HepG2 (cell line): Measurements from ENCODE around the gene NTN3. TPM values are rescaled to one million over a fixed set of nuclear protein-coding genes. Genes with fewer than 3 reads are reported as not detected.

Experiments
- DMTF1 ChIP-seq: sonication (generic); formaldehyde crosslinking; IDR thresholded peaks from 2 replicates; pipeline ENCODE4 v1.4.0; 2020; ENCODE audit warnings: mild to moderate bottlenecking, missing genetic modification reagents
- FOXP4 ChIP-seq: sonication (generic); formaldehyde crosslinking; IDR thresholded peaks from 2 replicates; pipeline ENCODE4 v1.4.0; 2020; ENCODE audit warnings: missing genetic modification reagents
- GABPA ChIP-seq, 2 experiments: IDR thresholded peaks; 2 replicates each; pipeline ENCODE4 v1.6.1; 2011 to 2016; ENCODE audit warnings: low read depth in 2 of 2, low read length in 1 of 2, missing biosample characterization in 1 of 2, missing genetic modification characterization in 1 of 2
- GLI4 ChIP-seq: sonication (generic); formaldehyde crosslinking; IDR thresholded peaks from 2 replicates; pipeline ENCODE4 v1.5.1; 2020; ENCODE audit warnings: missing genetic modification reagents, mild to moderate bottlenecking, moderate library complexity, borderline replicate concordance
- KLF12 ChIP-seq: sonication (generic); formaldehyde crosslinking; IDR thresholded peaks from 2 replicates; pipeline ENCODE4 v1.4.0; 2020; ENCODE audit warnings: missing genetic modification reagents, borderline replicate concordance
- KLF16 ChIP-seq, 2 experiments: sonication (generic) in 1 of 2; formaldehyde crosslinking in 1 of 2; IDR thresholded peaks; 2 replicates each; pipeline versions ENCODE4 v1.6.1 to v1.8.0; 2016 to 2023; ENCODE audit warnings: missing genetic modification reagents in 2 of 2, missing compliant biosample characterization in 1 of 2
- RFXANK ChIP-seq: IDR thresholded peaks from 2 replicates; pipeline ENCODE4 v1.6.1; 2016
- RXRA ChIP-seq: sonication (generic); formaldehyde crosslinking; IDR thresholded peaks from 2 replicates; pipeline ENCODE4 v1.5.1; 2020; ENCODE audit warnings: missing genetic modification reagents
- SAP130 ChIP-seq: IDR thresholded peaks from 2 replicates; pipeline ENCODE4 v1.6.1; 2016; ENCODE audit warnings: low read depth
- TAF1 ChIP-seq: sonication (generic); formaldehyde crosslinking; IDR thresholded peaks from 2 replicates; pipeline ENCODE4 v1.4.0; 2020; ENCODE audit warnings: missing genetic modification reagents
- TAF15 ChIP-seq: fragments of 200-400 bp; formaldehyde crosslinking; IDR thresholded peaks from one replicate; pipeline ENCODE4 v1.6.1; 2018; ENCODE audit warnings: mild to moderate bottlenecking, low read depth, low read length; ENCODE audit not compliant: poor library complexity, severe bottlenecking
- TEAD3 ChIP-seq: optimal IDR thresholded peaks from 2 replicates; pipeline ENCODE3; 2016; ENCODE audit warnings: borderline replicate concordance
- ZNF256 ChIP-seq: sonication (generic); formaldehyde crosslinking; conservative IDR thresholded peaks from 2 replicates; pipeline ENCODE4 v1.4.0; 2020; ENCODE audit warnings: missing genetic modification reagents
- ZNF367 ChIP-seq: sonication (generic); formaldehyde crosslinking; IDR thresholded peaks from 2 replicates; pipeline ENCODE4 v1.4.0; 2020; ENCODE audit warnings: missing genetic modification reagents, borderline replicate concordance
- ZNF430 ChIP-seq: sonication (generic); formaldehyde crosslinking; IDR thresholded peaks from 2 replicates; pipeline ENCODE4 v1.9.0; 2021; ENCODE audit warnings: mild to moderate bottlenecking, missing genetic modification reagents
- polyA plus RNA-seq, 8 experiments: library from polyadenylated mRNA; depleted of rRNA in 3 of 8; stranded (reverse) in 7 of 8; unstranded in 1 of 8; fragments of >200 nt; fragmentation: Illumina TruSeq in 4 of 8; extraction: Trizol in 4 of 8; gene quantifications; 2 replicates each; pipeline versions ENCODE4 v1.2.1 to v1.2.3, GENCODE V29; 2011 to 2016; ENCODE audit warnings: low read depth in 4 of 8, missing spikeins in 1 of 8, mixed read lengths in 1 of 8; ENCODE audit not compliant: insufficient read depth in 1 of 8
- total RNA-seq, 5 experiments: library from RNA; depleted of rRNA; stranded (reverse); fragments of >200 nt; fragmentation: Illumina TruSeq; extraction: Trizol; gene quantifications; 2 replicates each; pipeline ENCODE4 v1.2.3, GENCODE V29; 2016; ENCODE audit warnings: low read depth in 1 of 5
- TF ChIP-seq, protein P1 (sequence below): sonication (generic); formaldehyde crosslinking; IDR thresholded peaks from 2 replicates; pipeline ENCODE4 v1.4.0; 2020; ENCODE audit warnings: missing genetic modification reagents, borderline replicate concordance
- TF ChIP-seq, protein P2 (sequence below): sonication (generic); formaldehyde crosslinking; IDR thresholded peaks from 2 replicates; pipeline ENCODE4 v1.5.0; 2020; ENCODE audit warnings: missing genetic modification reagents

The NTN3 gene
- total and polyA plus RNA-seq, 2 of the 13 experiments (the other 11 are each of a cell fraction or from before 2014, with no cell fraction given): 0.09 to 0.20 TPM

DNA sequence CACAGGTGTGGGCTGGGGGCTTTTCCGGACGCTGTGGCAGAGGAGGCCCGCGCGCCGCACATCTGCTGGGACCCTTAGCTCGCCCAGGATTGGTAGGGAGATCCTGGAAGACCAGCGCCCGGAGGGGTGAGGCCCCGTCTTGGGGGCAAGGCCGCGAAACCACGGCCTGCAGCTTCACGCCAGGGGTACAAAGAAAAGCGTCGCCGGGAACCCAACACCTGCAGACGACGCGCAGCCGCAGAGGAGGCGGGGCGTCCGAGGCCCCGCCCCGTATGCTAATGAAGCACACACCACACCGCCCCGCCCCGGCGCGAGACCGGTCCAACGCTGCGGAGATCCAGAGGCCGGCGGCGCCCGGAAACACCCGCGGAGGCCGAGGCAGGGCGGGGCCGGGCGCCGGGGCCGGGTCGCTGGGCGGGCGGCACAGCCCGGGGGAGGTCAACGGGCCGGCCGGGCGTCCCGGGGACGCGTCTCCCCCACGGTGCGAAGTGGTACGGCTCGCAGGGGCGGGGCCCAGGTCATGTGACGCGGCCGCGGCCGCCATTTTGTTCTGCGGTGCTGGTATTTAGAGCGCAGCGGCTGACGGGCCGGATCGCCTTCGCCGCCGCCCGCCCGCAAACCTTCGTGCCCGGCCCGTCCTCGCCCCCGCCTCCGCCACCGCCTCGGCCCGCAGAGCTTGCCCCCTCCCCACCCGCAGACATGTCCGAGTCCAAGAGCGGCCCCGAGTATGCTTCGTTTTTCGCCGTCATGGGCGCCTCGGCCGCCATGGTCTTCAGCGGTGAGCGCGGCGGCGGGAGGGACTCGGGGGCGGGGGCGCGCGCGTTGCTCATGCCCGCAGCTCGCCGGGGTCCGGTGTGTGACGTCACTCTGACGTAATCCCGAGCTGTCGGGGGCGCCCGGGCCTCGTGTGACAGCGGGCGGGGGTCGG, 42.6 kb downstream of the NTN3 start, which contains the start of gene ATP6V0C (continued):
- TF ChIP-seq, protein P1, sequence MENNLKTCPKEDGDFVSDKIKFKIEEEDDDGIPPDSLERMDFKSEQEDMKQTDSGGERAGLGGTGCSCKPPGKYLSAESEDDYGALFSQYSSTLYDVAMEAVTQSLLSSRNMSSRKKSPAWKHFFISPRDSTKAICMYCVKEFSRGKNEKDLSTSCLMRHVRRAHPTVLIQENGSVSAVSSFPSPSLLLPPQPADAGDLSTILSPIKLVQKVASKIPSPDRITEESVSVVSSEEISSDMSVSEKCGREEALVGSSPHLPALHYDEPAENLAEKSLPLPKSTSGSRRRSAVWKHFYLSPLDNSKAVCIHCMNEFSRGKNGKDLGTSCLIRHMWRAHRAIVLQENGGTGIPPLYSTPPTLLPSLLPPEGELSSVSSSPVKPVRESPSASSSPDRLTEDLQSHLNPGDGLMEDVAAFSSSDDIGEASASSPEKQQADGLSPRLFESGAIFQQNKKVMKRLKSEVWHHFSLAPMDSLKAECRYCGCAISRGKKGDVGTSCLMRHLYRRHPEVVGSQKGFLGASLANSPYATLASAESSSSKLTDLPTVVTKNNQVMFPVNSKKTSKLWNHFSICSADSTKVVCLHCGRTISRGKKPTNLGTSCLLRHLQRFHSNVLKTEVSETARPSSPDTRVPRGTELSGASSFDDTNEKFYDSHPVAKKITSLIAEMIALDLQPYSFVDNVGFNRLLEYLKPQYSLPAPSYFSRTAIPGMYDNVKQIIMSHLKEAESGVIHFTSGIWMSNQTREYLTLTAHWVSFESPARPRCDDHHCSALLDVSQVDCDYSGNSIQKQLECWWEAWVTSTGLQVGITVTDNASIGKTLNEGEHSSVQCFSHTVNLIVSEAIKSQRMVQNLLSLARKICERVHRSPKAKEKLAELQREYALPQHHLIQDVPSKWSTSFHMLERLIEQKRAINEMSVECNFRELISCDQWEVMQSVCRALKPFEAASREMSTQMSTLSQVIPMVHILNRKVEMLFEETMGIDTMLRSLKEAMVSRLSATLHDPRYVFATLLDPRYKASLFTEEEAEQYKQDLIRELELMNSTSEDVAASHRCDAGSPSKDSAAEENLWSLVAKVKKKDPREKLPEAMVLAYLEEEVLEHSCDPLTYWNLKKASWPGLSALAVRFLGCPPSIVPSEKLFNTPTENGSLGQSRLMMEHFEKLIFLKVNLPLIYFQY (CRISPR knock-in tag): peak; percentile 55; the same call in 1 of the 2 replicates
- TF ChIP-seq TAF15: peak; percentile 23
- no peak for TF ChIP-seq ZNF256 (CRISPR knock-in tag)
- no peak; the same call in 1 of the 2 replicates for TF ChIP-seq GLI4 (CRISPR knock-in tag)
- peak; percentile 34; the same call in 1 of the 2 replicates for TF ChIP-seq FOXP4 (CRISPR knock-in tag)
- TF ChIP-seq GABPA (IDR thresholded peaks at IDR 0.05; ENCODE audit: low read depth, low read length): peak; percentile 37; the same call in 1 of the 2 replicates
- TF ChIP-seq GABPA (CRISPR knock-in tag; IDR thresholded peaks at IDR 0.05; ENCODE audit: low read depth): no peak
- peak; percentile 79 for TF ChIP-seq SAP130 (CRISPR knock-in tag)
- TF ChIP-seq KLF16 (CRISPR knock-in tag; IDR thresholded peaks at IDR 0.05): peak in 1 of 2 experiments; percentile 55; a peak in 1 of 4 replicates
- TF ChIP-seq, protein P2, sequence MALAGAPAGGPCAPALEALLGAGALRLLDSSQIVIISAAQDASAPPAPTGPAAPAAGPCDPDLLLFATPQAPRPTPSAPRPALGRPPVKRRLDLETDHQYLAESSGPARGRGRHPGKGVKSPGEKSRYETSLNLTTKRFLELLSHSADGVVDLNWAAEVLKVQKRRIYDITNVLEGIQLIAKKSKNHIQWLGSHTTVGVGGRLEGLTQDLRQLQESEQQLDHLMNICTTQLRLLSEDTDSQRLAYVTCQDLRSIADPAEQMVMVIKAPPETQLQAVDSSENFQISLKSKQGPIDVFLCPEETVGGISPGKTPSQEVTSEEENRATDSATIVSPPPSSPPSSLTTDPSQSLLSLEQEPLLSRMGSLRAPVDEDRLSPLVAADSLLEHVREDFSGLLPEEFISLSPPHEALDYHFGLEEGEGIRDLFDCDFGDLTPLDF (CRISPR knock-in tag): 0 out of 2 replicates have a peak, but pooled peaks have one; percentile 19
- TF ChIP-seq TEAD3 (CRISPR knock-in tag): peak; percentile 60
- TF ChIP-seq ZNF430 (CRISPR knock-in tag): 0 out of 2 replicates have a peak, but pooled peaks have one; percentile 31
- no peak for TF ChIP-seq RFXANK (CRISPR knock-in tag)
- TF ChIP-seq DMTF1 (CRISPR knock-in tag): no peak
- peak; percentile 7; the same call in 1 of the 2 replicates for TF ChIP-seq RXRA (CRISPR knock-in tag)
- 0 out of 2 replicates have a peak, but pooled peaks have one; percentile 80 for TF ChIP-seq KLF12 (CRISPR knock-in tag)
- peak; percentile 88 for TF ChIP-seq TAF1 (CRISPR knock-in tag)
- peak; percentile 32; the same call in 1 of the 2 replicates for TF ChIP-seq ZNF367 (CRISPR knock-in tag)
